SHP77 treated with DMSO at 0.1 percent for 48 hours (cell line): ENCODE measurements around the gene ZNF638.
"Not testable (repeated sequence)": the region's sequence is repeated elsewhere in the genome, so short reads cannot be mapped to it uniquely, and the experiment has no call there.

Experiments
- DNase-seq: peaks from one replicate; lab custom pipeline; 2025; lab: John Stamatoyannopoulos, UW

ZNF638 gene

GRCh38 chr2:71331581-71332434 lies at the start of gene ZNF638:
Gene ZNF638, plus strand, starts transcription at chr2:71331782. Its CDS starts 17,173 bp downstream, at chr2:71348955.
- peak; percentile 79 for DNase-seq

- DNase-seq: no peak
Measured at GRCh38 chr2:71281950-71282349, 49.6 kb upstream of the ZNF638 start.

GRCh38 chr2:71282493-71282892 lies 49.1 kb upstream of the ZNF638 start:
- DNase-seq: no peak

GRCh38 chr2:71283131-71283530 lies 48.5 kb upstream of the ZNF638 start:
- DNase-seq: no peak

GRCh38 chr2:71285706-71286105 lies 45.9 kb upstream of the ZNF638 start:
- no peak for DNase-seq

- DNase-seq: no peak
Measured at GRCh38 chr2:71291398-71291797, 40.2 kb upstream of the ZNF638 start.

- no peak for DNase-seq
Measured at GRCh38 chr2:71292159-71292558, 39.4 kb upstream of the ZNF638 start.

- no peak for DNase-seq
Measured at GRCh38 chr2:71298914-71299313, 32.7 kb upstream of the ZNF638 start.

- no peak for DNase-seq
Measured at GRCh38 chr2:71299507-71299906, 32.1 kb upstream of the ZNF638 start.

GRCh38 chr2:71303849-71304248 lies 27.7 kb upstream of the ZNF638 start:
- no peak for DNase-seq

- no peak for DNase-seq
Measured at GRCh38 chr2:71306762-71307161, 24.8 kb upstream of the ZNF638 start.

GRCh38 chr2:71313016-71313766 lies 18.4 kb upstream of the ZNF638 start:
- DNase-seq: no peak

GRCh38 chr2:71317060-71317459 lies 14.5 kb upstream of the ZNF638 start:
- DNase-seq: no peak

- not testable (repeated sequence) for DNase-seq
Measured at GRCh38 chr2:71317900-71318299, 13.7 kb upstream of the ZNF638 start.

GRCh38 chr2:71323386-71323785 lies 8.2 kb upstream of the ZNF638 start:
- no peak for DNase-seq

- no peak for DNase-seq
Measured at GRCh38 chr2:71326968-71327367, 4.6 kb upstream of the ZNF638 start.

GRCh38 chr2:71327916-71328315 lies 3.7 kb upstream of the ZNF638 start:
- DNase-seq: no peak

GRCh38 chr2:71330155-71330554 lies 1.4 kb upstream of the ZNF638 start:
- DNase-seq: no peak

GRCh38 chr2:71330585-71331330 lies 824 bp upstream of the ZNF638 start:
- DNase-seq: no peak

GRCh38 chr2:71331331-71331580 lies 326 bp upstream of the ZNF638 start:
- DNase-seq: not testable (repeated sequence)

- no peak for DNase-seq
Measured at GRCh38 chr2:71332435-71332796, 834 bp downstream of the ZNF638 start.

- DNase-seq: no peak
Measured at GRCh38 chr2:71333619-71334018, 2.0 kb downstream of the ZNF638 start.

GRCh38 chr2:71336384-71336783 lies 4.8 kb downstream of the ZNF638 start:
- DNase-seq: no peak
